Stimulated activated CD4-positive, alpha-beta T cell treated with anti-CD3 and anti-CD28 coated beads, Interleukin-1b, Interleukin-23, amount 100 ng/mL, for 48 hours (primary cell): ENCODE measurements around the gene NECTIN4.
"Not testable (repeated sequence)": the region's sequence is repeated elsewhere in the genome, so short reads cannot be mapped to it uniquely, and the experiment has no call there.

Experiments
- DNase-seq: peaks from one replicate; pipeline ENCODE4 v3.0.0-alpha.2; 2020

NECTIN4 gene

DNA sequence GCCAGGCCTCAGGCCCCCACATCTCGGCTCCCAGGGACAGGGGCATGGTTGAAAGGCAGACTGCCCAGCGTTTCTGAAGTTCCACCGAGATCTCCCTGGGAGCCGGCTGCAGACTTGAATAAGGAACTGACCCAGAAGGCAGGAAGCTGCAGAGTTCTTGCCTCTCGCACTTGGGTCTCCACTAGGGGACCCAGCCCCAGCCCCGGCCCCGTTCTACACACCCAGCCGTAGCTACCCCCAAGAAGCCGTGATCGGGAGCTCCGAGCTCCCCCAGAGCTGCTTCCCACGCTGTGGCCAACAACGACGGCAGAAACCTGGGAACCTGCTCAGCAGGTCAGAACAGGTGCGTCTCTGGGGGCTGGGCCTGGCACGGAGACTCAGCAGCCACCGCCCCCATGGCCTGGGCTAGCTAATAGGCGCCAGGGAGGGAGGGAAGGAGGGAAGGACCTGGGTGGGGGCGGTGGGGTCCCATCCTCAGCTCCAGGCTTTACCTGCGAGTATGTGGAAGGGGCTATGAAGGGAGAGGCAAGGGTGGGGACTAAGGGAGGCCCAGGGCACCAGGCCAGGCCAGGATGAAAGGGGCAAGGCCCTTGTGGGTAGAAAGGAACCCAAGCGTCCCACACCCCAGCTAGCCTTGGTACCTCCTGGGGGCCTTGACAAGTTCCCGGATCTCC is at the start of gene NECTIN4:
Gene NECTIN4 (minus strand): TSS at position 308 of the 674 bp plus-strand sequence. CDS start 262 bp downstream, at position 46.
- no peak for DNase-seq

DNA sequence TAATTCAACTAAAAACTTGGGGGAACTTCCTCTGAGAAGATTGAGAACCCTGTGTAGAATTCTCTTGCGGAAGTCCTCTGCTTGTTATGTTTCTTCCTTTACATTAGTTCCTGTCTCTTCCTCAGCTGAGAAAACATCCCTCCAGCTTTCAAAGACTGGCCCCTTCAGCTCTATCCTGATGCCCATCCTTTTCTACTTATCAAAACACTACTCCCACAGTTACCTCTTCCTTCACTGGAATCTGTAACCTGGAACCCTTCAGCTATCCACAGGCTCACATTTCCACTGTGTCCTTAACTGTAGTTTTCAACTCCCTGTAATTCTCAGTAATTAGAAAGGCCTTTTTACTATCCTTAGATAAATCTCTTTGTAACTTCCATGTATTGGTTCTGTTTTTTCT is 49.1 kb upstream of the NECTIN4 start:
- no peak for DNase-seq

DNA sequence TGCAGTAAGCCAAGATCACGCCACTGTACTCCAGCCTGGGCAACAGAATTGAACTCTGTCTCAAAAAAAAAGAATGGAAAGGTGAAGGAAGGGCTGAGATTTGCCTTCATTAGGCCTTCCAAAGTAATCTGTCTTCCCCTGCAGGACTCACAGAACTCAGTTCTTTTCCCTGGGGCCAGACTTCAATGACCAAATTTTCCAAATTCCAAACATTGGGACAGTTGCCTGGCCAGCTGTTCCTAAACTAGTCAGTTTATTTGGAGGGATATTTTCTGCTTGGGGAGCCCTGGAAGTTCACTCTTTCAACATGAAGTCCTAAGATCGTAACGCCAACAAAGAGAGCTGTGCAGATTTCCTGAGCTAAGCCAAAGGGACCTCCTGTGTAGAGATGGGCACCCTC is 48.5 kb upstream of the NECTIN4 start:
- DNase-seq, result no peak

DNA sequence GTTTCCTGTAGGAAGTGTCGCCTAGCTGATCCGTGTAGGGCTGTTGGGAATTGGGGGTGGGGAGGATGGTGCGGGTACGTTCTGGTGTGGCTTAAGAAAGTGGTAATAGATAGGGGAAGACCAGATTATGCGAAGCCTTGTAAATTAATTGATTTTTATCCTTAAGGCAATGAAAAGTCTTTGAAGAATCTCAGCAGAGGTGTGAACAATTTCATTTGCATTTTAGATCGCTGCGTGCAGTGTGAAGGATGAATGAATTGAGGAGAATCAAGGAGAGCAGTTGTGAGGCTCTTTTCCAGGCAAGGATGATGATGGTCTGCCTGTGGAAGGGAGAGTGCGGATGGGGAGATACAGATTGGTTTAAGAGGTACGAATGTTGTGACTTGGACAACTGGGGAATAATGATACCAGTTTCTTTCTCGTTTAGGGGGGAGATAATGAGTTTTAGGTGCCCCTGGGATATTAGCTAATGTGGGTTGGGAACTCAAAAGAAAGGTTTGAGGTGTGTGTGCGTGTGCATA is 43.9 kb upstream of the NECTIN4 start:
- no peak for DNase-seq

DNA sequence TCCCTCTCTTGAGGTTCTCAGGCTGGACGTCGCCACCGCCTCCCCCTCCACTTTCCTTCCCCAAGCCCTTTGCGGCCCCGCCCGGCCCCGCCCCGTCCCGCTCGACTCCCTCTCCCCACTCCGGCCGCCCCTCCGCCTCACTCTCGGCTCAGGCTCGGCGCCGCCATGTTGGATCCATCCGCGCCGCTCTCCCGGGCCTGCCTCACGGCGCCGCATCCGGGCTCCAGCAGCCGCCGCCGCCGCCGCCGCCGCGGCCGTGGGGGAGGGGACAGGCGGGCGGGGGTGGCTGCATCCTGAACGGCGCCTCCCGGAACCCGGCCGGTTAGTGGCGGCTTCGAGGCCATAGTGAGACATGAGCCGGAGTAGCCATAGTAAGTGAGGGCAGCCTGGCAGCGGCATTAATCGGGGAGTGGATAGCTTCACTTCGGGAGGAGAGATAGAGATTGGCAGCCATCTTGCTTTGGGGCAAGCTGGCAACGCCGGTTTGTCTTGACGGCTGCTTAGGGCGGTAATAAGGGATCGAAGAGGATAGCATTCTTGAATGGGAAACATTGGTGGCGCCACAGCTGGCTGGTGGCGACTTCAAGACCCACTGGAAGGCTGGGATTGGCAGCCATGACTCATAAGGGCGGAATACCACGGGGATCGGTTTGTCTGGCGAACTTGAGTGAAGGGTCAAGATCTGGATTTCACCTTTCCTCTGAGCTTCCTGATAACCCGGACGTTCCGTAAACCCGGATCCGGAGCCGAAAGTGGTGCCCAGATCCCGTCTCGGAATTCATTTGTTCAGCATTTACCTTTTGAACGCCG is 43.3 kb upstream of the NECTIN4 start, which contains the start of gene DEDD:
Gene DEDD (minus strand): TSS at position 258 of the 810 bp plus-strand sequence. CDS start 8,205 bp downstream, outside the sequence.
- peak; percentile 95 for DNase-seq

DNA sequence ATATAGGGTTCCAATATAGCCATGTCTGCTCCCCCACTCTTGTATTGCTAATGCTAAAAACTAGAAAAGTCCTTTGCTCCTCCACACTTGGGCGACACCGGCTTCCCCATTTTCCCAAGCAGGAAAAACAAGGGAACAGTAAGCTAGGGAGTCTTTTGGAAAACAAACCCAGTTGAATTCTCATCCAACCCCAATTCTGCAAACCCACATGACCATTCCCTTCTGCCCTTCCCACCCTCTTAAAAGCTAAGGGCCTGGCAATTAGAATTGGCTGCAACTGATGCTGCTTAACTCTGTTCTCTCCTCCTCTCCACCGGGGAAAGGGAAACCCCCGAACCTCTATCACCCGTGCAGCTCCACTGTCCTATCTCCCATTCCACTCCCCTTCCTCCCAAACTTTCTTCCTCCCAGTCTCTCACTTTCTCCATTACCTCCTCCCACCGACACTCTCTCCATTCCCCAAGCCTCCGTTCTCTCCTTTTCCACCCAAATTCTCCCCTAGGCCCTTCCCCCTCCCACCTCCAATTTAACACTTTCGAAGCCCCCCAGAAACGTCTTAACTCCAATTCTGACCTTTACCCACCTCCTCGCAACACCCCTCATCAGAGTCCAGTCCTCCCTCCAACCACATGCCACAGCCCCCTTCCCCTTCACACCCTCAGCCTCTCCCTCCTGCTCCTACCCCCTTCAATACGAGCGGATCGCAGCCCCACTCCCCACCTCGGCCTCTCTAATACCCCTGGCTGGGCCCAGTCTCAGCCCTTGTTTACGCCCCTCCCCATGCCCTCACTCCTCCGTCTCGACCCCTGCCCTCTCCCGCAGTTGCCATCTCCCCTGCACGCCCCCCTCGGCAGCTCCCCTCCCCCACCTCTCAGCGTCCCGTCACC is 42.4 kb upstream of the NECTIN4 start:
- DNase-seq, result no peak

DNA sequence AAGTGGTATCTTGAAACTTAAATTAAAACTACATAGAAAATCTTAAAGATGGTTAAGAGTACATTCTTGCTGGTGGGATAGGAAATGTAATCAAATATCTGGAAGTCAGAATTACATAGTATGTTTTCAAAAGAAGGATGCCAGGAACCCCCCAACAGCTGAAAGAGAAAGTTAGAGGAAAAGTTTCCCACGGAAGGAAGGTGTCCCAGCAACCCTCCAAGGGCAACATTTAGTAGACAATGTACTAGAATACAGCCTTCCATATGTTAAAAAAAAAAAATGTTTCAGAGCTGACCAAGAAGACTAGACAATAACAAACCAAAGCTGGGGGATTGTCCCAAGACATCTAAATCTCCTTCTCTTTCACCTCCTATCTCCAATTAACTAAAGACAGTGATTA is 40.9 kb upstream of the NECTIN4 start:
- no peak for DNase-seq

DNA sequence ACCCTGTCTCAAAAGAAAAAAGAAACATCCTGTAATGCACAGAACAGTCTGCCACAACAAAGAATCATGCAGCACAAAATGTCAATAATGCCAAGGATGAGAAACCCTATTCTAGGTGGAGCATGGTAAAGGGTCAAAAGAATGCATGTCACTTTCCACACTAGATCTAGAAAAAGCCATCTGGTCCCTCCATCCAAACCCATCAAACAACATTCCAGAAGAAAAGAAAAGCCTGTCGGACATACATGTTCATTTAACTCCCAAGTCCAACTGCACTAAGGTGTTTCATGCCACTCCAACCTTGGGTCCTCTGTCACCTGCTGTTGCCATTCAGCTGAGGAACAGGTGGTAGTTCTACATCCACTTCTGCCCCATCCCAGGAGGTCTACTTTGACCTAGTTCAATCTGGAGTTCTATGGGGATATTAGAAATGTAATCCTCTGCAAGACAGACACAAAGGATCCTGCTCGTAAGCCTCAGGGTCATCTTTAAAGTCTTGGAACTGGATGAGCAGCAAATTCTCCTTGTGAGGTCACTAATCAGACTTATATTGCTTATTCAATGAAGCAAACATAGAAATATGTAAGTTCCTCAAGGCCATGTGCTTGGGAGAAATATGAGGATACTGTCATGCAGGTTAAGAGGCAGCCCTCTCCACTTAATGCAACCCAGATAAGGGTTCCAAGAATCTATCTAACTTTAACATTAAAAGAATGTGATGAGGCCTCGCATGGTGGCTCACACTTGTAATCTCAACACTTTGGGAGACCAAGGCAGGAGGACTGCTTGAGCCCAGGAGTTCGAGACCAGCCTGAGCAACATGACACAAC is 39.4 kb upstream of the NECTIN4 start:
- no peak for DNase-seq

DNA sequence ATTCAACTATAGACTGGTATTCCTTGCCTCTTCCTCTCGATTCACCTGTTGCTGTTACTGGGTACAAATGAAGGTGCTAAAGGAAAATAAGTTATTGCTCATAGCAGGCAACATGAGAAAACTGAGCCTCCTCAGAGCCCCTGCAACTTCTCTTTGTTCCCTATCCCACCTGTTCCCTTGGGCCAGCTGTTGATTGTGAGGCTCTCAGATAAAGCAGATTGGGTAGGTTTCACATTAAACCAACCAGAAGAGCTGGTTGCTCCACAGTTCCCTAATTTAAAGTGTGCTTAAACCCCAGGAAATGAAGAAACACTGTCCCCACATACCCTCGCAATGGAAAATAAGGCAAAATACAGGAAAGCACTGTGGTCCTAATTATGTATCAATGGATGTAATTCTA is 38.3 kb upstream of the NECTIN4 start:
- no peak for DNase-seq

DNA sequence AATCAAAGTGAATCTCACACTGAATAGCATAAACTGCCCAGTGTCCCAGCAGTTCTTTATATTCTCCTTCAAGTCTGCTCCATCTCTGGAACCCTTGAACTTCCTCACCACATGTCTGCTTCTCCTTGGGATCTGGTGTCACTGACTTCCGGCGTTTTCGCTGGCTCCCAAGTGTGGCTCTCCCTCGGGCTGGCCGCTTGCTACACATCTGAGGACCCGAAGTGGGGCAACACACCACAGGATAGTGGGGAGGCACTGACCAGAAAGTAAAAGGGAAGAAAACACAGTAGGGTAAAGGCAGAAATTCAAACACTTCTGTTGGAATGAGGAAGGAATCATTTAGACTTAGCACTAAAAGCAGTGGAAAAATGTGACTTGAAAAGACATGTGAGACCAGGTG is 33.6 kb upstream of the NECTIN4 start:
- DNase-seq, result no peak

DNA sequence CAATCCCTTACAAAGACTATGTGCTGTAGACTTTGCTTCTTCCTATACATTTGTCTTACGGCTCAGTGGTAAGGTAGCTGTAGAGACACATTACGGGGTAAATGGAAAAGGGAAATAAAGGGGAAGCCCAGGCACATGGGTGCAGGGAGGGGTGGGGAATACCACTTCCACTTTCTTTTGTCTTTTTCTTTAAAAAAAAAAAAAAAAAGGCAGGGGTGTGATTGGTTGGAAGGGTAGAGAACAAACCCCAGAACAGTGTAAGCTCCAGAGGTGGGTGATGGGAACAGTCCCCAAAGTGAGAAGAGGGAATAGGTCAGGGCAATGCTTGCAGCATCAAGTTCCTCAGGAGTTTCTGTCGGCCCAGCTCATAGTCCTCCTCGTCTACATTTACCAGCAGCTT is 32.5 kb upstream of the NECTIN4 start:
- DNase-seq, result no peak

DNA sequence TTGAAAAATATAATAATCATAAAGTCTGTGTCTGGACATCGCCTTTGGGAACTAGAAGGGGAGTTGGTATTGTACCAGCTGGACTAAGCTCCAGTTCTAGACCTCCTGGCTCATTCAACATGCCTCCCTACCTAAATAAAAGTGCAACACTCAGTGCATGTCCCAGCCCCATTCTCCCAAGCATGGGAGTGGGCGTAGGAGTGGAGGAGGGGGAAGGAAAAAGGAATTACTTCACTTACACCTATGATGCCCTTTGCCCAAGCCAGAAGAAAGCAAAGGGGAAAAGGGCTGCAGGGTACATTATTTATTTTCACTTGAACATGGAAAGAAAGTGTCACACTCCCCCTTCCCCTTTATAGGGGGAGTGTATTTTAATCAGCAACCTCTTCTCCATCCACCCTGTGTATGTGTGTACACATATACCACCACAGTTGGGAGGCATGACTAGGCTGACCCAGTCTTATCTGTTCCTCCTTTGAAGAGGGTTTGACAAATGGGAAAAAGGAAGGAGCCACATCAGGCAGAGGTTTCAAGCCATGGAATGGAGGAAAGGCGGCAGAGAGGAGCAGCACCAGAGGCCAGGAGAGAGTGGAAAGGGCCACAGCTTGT is 31.8 kb upstream of the NECTIN4 start:
- no peak for DNase-seq

DNA sequence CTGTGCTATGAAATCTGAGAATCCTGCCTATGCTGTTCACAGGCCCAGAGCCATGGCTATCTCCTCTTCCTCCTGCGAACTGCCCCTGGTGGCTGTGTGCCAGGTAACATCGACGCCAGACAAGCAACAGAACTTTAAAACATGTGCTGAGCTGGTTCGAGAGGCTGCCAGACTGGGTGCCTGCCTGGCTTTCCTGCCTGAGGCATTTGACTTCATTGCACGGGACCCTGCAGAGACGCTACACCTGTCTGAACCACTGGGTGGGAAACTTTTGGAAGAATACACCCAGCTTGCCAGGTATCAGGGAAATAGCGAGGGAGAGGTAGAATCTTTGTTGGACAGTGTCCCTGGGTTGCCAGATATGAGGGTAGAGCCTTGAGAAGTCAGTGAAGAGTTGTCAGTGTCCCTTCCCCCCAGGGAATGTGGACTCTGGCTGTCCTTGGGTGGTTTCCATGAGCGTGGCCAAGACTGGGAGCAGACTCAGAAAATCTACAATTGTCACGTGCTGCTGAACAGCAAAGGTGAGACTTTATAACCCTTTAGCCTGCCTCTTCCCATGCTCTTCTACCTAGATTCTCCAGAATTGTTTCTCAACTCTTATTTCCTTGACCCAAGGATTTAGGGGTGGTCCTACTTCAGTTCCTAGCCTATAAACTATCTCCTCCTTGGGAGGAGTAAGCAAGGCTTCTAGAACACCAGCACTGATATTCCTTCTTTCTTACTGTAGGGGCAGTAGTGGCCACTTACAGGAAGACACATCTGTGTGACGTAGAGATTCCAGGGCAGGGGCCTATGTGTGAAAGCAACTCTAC is 29.9 kb upstream of the NECTIN4 start:
- DNase-seq, result peak; percentile 83

DNA sequence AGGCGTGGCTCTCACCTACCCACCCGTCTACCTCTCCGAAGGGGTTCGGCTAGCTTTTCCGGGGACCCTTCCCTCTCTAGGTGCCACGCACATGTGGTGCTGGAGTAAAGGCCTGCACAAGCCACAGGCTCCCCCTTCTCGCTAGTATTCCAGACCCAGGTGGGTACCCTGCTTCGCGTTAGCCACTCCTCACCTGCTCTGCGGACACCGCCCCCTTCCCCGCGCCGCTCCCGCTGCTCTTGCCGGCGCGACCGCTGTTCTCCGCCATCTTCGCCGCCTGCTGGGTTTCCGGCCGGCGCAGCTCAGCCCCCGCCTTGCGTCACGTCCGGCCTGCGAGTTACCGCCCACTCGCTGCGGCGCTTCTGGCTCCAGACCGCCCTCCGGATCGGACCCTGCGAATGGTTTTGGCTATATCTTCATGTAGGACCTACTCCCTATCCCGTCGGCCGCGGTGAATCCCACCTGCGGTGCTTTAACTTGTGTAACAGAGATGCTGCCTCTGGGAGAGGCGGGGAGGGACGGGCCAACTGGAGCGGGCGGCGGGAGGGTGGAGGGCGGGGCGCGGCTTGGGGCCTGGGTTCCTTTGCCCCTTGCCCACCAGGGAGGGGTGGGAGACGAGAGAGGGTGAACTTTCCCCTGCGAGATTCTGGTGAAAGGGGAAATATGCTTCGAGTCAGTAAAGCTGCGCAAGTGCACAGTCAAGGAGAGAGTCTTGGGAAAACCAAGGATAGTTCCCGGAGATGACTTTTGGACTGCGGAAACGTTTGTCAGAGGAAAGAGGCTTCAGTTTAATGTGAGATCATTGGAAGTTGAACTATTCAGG is 28.6 kb upstream of the NECTIN4 start, which contains the start of the genes NIT1 and PFDN2:
Gene NIT1 (plus strand): TSS at position 347 of the 823 bp plus-strand sequence. CDS start 72 bp downstream, at position 419.
Gene PFDN2 (minus strand): TSS at position 279 of the 823 bp plus-strand sequence. CDS start 11 bp downstream, at position 268.
- DNase-seq, result peak; percentile 87

DNA sequence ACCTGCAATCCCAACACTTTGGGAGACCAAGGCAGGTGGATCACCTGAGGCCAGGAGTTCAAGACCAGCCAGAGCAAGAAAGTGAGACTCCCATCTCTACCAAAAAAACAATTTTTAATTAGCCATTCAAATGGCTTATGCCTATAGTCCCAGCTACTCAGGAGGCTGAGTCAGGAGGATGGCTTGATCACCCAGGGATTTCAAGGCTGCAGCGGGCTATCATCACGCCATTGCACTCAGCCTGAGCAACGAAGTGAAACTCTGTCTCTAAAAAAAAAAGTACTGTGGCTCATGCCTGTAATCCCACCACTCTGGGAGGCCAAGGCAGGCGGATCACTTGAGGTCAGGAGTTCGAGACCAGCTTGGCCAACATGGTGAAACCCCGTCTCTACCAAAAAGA is 26.6 kb upstream of the NECTIN4 start:
- not testable (repeated sequence) for DNase-seq

DNA sequence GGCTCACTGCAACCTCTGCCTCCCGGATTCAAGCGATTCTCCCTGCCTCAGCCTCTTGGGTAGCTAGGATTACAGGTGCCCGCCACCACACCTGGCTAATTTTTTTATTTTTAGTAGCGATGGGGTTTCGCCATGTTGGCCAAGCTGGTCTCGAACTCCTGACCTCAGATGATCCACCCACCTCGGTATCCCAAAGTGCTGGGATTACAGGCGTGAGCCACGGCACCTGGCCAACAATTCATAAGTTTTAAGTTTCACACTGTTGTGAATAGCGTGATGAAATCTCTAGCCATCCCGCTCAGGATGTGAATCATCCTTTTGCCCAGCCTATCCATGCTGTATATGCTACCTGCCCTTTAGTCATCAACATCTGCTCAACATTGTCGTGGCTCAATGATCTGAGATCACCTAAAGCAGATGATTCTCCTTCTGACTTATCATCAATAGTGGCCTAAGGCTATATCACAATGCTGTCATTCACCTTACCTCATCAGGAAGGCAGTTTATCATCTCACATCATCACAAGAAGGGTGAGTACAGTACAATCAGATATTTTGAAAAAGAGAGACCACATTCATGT is 25.9 kb upstream of the NECTIN4 start:
- DNase-seq, result peak; percentile 77

DNA sequence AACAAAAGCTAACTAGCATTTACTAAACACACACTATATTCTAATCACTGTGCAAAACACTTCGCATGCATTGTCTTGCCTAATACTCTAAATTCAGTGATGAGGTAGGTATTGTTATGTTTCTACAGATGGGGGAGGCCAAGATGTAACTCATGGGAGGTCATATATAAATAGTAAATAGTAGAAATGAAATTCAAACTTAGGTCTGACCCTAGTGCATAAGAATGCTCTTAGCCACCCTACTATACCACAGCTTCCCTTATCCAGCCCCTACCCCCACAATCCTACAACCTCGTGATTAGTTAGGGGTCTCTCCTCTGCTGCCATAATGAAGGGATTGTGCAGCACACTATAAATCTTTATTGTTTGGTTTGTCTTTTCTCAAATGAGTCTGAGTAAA is 25.2 kb upstream of the NECTIN4 start:
- no peak for DNase-seq

DNA sequence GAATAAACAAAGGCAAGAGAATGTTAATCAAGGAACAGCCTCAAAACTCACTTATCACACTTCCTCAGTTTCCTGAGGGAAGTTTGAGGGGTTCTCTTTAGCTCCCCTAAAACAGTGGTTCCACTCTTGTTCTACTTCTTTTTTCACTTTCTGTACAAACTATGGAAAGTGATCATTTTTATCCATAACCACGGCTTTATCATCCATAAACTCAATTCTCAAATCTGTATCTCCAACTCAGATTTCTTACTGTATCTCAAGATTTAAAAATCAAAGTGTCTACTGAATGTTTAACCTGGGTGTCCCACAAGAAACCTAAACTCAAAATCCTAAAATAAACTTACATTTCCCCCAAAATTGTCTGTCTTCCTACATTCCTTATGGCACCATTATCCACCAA is 24.6 kb upstream of the NECTIN4 start:
- DNase-seq, result no peak

DNA sequence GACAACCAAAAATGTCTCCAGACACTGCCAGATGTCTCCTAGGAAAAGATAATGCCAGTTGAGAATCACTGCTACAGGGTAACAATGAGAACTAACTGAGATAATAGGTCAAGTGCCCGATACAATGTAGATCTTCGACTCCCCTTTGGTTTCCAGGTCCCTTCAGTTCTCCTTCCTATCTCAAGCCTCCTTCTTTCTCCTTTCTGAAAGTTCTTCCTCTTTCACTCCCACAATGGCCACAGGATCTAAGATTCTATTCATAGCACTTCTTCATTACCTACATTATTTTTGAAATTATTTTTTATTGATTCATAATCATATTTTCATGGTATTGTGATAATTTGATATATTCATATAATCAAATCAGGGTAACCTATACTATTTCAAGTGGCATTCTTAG is 22.2 kb upstream of the NECTIN4 start:
- no peak for DNase-seq
